ENCODE results near the gene NOD2.

Gene NOD2

GRCh38 chr16:50690177-50690576 lies 3.2 kb upstream of the NOD2 start:
- no peak for DNase-seq (ENCODE audit: low read depth in 2 of 3, low spot score in 2 of 3)

GRCh38 chr16:50692644-50692998 lies 785 bp upstream of the NOD2 start:
- DNase-seq (ENCODE audit: low read depth in 2 of 3, low spot score in 2 of 3) = no peak

- DNase-seq (ENCODE audit: low read depth in 2 of 3, low spot score in 2 of 3) = no peak
Observed at GRCh38 chr16:50694206-50694605, 800 bp downstream of the NOD2 start.

- no peak for DNase-seq (ENCODE audit: low read depth in 2 of 3, low spot score in 2 of 3)
Observed at GRCh38 chr16:50695017-50696000, 1.9 kb downstream of the NOD2 start.

GRCh38 chr16:50696126-50696525 lies 2.7 kb downstream of the NOD2 start:
- no peak for DNase-seq (ENCODE audit: low read depth in 2 of 3, low spot score in 2 of 3)

GRCh38 chr16:50696575-50697420 lies 3.4 kb downstream of the NOD2 start:
- DNase-seq (ENCODE audit: low read depth in 2 of 3, low spot score in 2 of 3) = no peak

GRCh38 chr16:50697421-50697715 lies 4.0 kb downstream of the NOD2 start:
- no peak for DNase-seq (ENCODE audit: low read depth in 2 of 3, low spot score in 2 of 3)

GRCh38 chr16:50697881-50698767 lies 4.7 kb downstream of the NOD2 start:
- DNase-seq (ENCODE audit: low read depth in 2 of 3, low spot score in 2 of 3) = peak in 1 of 3 experiments; percentile 51

GRCh38 chr16:50699326-50700159 lies 6.1 kb downstream of the NOD2 start:
- no peak for DNase-seq (ENCODE audit: low read depth in 2 of 3, low spot score in 2 of 3)

- no peak for DNase-seq (ENCODE audit: low read depth in 2 of 3, low spot score in 2 of 3)
Observed at GRCh38 chr16:50702725-50703124, 9.3 kb downstream of the NOD2 start.

- DNase-seq (ENCODE audit: low read depth in 2 of 3, low spot score in 2 of 3) = no peak
Observed at GRCh38 chr16:50704245-50704644, 10.8 kb downstream of the NOD2 start.

GRCh38 chr16:50705436-50706110 lies 12.2 kb downstream of the NOD2 start:
- DNase-seq (ENCODE audit: low read depth in 2 of 3, low spot score in 2 of 3) = no peak

- DNase-seq (ENCODE audit: low read depth in 2 of 3, low spot score in 2 of 3) = no peak
Observed at GRCh38 chr16:50706250-50706649, 12.8 kb downstream of the NOD2 start.

GRCh38 chr16:50708373-50709060 lies 15.1 kb downstream of the NOD2 start:
- DNase-seq (ENCODE audit: low read depth in 2 of 3, low spot score in 2 of 3) = no peak

GRCh38 chr16:50709061-50709684 lies 15.8 kb downstream of the NOD2 start:
- no peak for DNase-seq (ENCODE audit: low read depth in 2 of 3, low spot score in 2 of 3)

- DNase-seq (ENCODE audit: low read depth in 2 of 3, low spot score in 2 of 3) = no peak
Observed at GRCh38 chr16:50709980-50710379, 16.6 kb downstream of the NOD2 start.

GRCh38 chr16:50711040-50711439 lies 17.6 kb downstream of the NOD2 start:
- DNase-seq (ENCODE audit: low read depth in 2 of 3, low spot score in 2 of 3) = no peak

- DNase-seq (ENCODE audit: low read depth in 2 of 3, low spot score in 2 of 3) = no peak
Observed at GRCh38 chr16:50711862-50712559, 18.6 kb downstream of the NOD2 start.
